CD1c-positive myeloid dendritic cell (primary cell): ENCODE results near the gene IL7R.
A peak's percentile ranks its signal among the peaks of the same experiment; 100 is the strongest.

Source experiments
- DNase-seq: peaks from one replicate; pipeline ENCODE4 v3.0.0-alpha.2; 2016; ENCODE audit errors: extremely low spot score

The IL7R gene, protein sequence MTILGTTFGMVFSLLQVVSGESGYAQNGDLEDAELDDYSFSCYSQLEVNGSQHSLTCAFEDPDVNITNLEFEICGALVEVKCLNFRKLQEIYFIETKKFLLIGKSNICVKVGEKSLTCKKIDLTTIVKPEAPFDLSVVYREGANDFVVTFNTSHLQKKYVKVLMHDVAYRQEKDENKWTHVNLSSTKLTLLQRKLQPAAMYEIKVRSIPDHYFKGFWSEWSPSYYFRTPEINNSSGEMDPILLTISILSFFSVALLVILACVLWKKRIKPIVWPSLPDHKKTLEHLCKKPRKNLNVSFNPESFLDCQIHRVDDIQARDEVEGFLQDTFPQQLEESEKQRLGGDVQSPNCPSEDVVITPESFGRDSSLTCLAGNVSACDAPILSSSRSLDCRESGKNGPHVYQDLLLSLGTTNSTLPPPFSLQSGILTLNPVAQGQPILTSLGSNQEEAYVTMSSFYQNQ

DNA sequence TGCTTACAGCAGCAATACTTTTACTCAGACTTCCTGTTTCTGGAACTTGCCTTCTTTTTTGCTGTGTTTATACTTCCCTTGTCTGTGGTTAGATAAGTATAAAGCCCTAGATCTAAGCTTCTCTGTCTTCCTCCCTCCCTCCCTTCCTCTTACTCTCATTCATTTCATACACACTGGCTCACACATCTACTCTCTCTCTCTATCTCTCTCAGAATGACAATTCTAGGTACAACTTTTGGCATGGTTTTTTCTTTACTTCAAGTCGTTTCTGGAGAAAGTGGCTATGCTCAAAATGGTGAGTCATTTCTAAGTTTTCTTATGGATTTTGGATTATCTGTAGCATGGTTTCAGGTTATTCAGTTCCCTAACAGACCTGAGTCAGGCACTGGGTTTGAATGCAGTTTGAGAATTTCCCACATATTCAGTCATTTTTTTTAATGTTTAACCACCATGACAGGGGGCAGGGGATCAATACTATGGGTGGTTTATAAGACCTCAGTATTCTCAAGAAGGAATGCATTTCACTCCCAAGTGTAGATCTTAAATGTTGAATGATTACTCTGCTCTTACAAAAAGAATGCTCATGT is at the start of gene IL7R:
Gene IL7R, plus strand, starts transcription at position 127 of the 587 bp plus-strand sequence. Its CDS starts 87 bp downstream, at position 214.
- peak; percentile 79 for DNase-seq

DNA sequence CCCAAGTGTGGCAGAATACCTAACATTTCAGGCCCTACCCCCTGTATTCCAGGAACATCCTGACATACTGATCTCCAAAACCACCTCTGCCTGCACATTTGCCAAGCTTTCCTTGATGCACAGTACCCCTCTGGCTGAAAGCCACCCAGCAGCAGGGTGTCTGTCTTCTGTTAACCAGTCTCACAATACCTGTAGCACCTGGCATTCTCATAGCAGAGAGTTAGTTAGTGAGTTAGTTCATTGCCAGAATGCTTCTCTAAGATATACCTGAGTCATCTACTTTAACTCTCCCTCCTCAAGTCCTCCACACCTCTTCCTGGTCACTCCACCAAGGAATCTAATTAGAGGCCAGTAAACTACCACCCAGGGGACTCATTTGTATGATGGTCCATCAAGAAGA is 46.1 kb upstream of the IL7R start:
- DNase-seq, result no peak

DNA sequence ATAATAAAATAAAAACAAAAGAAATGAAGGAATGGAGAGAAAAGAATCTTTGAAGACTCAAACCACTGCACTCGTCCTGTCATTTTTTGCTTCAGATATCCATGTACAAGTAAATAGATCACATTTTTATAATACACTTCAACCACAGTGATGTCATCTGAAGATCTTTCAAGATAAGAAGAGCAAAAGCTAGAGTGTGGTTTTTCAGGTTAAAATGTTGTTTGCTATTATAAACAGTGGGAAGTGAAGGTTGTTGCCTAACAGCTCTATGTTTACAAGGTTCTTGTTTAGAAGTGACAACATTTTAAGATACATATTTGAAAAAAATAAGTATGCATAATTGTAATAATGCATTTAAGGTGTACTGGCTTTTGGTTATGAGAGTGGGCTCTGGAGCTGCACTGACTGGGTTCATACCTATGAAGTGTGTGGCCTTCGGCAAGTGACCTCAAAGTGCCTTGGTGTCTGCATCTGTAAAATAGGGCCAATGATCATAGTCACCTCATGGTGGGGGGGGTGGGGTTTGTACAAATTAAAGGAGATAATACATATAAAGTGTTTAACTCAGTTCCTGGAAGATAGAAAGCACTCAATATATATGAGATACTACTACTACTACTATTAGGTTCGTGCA is 45.5 kb upstream of the IL7R start:
- peak; percentile 65 for DNase-seq

- peak; percentile 45 for DNase-seq
Measured at GRCh38 chr5:35813521-35813920, 43.2 kb upstream of the IL7R start.

DNA sequence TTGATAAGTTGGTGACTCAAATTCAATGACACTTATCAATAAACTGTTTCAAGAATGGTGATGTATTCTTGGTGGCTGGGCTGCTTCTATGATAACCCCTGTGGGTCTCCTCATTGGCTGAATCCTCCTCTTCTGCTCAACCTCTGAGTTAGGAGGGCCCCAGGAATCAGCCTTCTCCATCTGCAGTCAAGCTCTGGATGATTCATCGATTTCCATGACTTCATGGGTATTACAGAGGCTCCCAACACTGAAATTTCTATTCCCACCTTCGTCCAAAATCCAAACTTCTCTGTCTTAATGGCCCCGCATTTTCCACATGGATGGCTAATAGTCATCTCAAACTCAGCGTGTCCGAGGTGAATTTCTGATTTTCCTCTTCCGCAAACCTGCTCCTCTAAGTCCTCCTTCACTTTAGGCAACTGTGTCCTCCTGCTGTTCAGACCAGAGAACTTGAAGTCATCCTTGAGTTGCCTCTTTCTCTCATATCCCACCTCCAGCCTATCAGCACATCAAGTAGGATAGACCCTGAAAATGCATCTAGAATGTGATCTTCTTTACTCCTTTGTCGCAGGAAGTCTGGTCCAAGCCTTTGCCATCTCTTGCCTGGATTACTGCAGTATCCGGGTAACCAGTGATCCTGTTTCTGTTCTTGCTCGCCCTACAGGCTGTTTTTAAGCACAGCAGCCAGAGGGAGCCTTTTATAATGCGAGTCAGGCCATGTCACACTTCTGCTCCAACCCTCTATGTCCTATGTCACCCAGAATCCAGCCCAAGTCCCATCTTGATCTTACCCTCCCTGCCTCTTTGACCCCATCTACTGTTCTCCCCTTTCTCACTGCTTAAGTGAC is 41.4 kb upstream of the IL7R start:
- no peak for DNase-seq

GRCh38 chr5:35816881-35817521 is 39.7 kb upstream of the IL7R start:
- no peak for DNase-seq

- DNase-seq, result no peak
Measured at GRCh38 chr5:35819026-35819425, 37.7 kb upstream of the IL7R start.

- no peak for DNase-seq
Measured at GRCh38 chr5:35819668-35820067, 37.0 kb upstream of the IL7R start.

- peak; percentile 20 for DNase-seq
Measured at GRCh38 chr5:35820735-35821134, 36.0 kb upstream of the IL7R start.

DNA sequence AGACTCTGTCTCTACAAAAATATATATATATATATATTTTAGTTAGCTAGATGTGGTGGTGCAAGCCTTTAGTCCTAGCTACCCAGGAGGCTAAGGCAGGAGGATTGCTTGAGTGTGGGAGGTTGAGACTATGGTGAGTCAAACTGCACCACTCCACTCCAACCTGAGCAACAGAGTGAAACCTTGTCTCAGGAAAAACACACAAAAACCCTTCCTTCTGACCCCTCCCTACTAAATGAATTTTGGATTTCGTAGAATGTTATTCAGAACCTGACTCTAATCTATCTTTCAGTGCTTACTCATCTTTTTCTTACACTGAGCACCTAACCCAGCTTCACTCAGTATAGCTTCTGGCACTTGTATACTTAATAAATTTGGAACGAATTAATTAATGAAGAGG is 35.2 kb upstream of the IL7R start:
- no peak for DNase-seq

- DNase-seq, result no peak
Measured at GRCh38 chr5:35822511-35822910, 34.2 kb upstream of the IL7R start.

DNA sequence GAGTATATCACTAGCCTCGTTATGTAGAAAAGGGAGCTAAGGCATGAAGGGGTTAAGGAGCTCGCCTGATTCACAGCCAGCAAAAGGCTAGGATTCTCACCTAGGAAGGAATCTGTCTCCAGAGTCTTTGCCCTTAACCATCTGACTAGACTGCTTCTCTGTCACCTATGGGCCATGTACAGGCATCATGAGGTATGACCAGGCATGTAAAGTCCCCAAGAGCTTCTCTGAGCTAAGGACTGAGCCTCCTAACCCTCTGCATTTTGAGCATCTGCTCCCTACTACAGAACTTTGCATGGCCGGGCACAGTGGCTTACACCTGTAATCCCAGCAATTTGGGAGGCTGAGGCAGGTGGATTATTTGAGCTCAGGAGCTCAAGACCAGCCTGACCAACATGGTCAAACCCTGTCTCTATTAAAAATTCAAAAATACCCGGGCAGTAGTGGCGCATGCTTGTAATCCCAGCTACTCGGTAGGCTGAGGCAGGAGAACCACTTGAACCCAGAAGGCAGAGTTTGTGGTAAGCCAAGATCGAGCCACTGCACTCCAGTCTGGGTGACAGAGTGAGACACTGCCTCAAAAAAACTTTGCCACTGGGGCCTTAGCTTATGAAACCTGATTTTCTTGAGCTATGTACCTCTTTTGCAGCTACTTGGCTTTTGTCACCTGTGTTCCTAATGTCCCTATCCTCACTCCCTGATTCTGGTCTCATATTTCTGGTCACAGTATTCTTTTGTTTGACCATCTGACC is 33.2 kb upstream of the IL7R start:
- DNase-seq, result no peak

GRCh38 chr5:35826056-35826455 is 30.6 kb upstream of the IL7R start:
- DNase-seq, result no peak

GRCh38 chr5:35826554-35826953 is 30.1 kb upstream of the IL7R start:
- no peak for DNase-seq

GRCh38 chr5:35828082-35828598 is 28.6 kb upstream of the IL7R start:
- peak; percentile 67 for DNase-seq

DNA sequence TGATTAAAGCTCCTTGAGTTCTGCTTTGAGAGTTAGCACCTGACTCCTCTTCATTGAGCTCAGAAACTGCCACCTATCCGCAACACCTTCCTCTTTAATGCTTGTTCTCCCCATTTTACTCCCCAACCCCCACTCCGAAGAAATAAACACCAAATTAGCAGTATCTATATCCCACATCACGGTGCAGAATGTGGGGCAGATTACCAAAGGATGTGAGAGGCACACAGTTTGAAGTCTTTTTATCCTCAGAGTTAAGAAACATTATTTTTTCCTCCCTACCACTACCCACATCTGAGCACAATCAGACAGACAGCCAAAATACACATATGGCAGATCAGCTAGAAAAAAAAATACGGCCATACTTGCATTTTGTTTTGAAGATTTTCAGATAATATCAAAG is 26.1 kb upstream of the IL7R start:
- DNase-seq, result no peak

DNA sequence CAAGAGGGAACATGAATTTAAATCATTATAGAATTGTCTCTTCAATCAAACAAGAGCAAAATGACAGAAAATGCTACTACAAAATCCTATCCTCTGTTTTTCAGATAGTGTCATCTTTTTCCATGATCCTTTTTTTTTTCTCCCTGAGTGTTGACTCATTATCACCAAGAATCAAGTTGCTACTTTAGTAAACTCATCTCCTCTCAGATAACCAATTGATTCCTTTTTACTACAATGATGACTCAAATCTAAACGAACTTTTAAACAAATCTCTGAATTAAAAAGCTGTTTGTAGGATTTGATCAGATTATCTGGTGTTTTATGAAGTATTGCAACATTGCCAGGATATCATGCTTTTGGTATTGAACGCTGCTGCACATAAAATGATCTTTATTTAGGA is 23.9 kb upstream of the IL7R start:
- DNase-seq, result no peak

- no peak for DNase-seq
Measured at GRCh38 chr5:35833224-35833623, 23.5 kb upstream of the IL7R start.

GRCh38 chr5:35835796-35836742 is 20.6 kb upstream of the IL7R start:
- DNase-seq, result no peak
